GM12878 (cell line): Measurements from ENCODE around the gene MMP1.

Experiments
- ATF2 ChIP-seq: IDR thresholded peaks from 2 replicates; pipeline ENCODE4 v1.6.1; 2012; ENCODE audit warnings: low read length, inconsistent platforms
- BCL11A ChIP-seq: IDR thresholded peaks from 2 replicates; pipeline ENCODE4 v1.6.1; 2011; ENCODE audit warnings: low read depth, low read length
- CBX3 ChIP-seq: fragments of 200-600 bp; sonication (generic); IDR thresholded peaks from 2 replicates; pipeline ENCODE4 v1.6.1; 2016; ENCODE audit warnings: low read depth, borderline replicate concordance
- CHD1 ChIP-seq: IDR thresholded peaks from 2 replicates; pipeline ENCODE4 v1.6.1; 2012; ENCODE audit warnings: low read depth, low read length, improper control_type of control experiment
- CTCF ChIP-seq, 3 experiments: IDR thresholded peaks in 2 of 3; conservative IDR thresholded peaks in 1 of 3; 2 replicates each; pipeline ENCODE4 v1.5.1; 2011; ENCODE audit warnings: low read depth in 3 of 3, low read length in 3 of 3, mild to moderate bottlenecking in 3 of 3, control low read depth in 2 of 3, moderate library complexity in 2 of 3, inconsistent platforms in 1 of 3, mixed read lengths in 1 of 3; ENCODE audit not compliant: control insufficient read depth in 2 of 3, insufficient read depth in 1 of 3; ENCODE audit errors: extremely low read depth in 1 of 3
- EP300 ChIP-seq, 2 experiments: fragments of 150-350 bp in 1 of 2; IDR thresholded peaks; 2 replicates each; pipeline ENCODE4 v1.6.1; 2011 to 2012; ENCODE audit warnings: low read depth in 2 of 2, low read length in 2 of 2, borderline replicate concordance in 1 of 2, improper control_type of control experiment in 1 of 2, inconsistent platforms in 1 of 2; ENCODE audit not compliant: control insufficient read depth in 1 of 2
- EZH2 ChIP-seq: IDR thresholded peaks from 2 replicates; pipeline ENCODE4 v1.6.1; 2012; ENCODE audit warnings: low read depth, mild to moderate bottlenecking, control low read depth, inconsistent platforms, low read length, borderline replicate concordance; ENCODE audit not compliant: control insufficient read depth
- IRF3 ChIP-seq: fragments of 450-650 bp; IDR thresholded peaks from 2 replicates; pipeline ENCODE4 v1.6.1; 2014; ENCODE audit warnings: mild to moderate bottlenecking
- KDM1A ChIP-seq: fragments of 200-600 bp; sonication (generic); IDR thresholded peaks from 2 replicates; pipeline ENCODE4 v1.6.1; 2016; ENCODE audit warnings: borderline replicate concordance
- POLR2A ChIP-seq: IDR thresholded peaks from 2 replicates; pipeline ENCODE4 v1.6.1; 2011; ENCODE audit warnings: low read depth, mild to moderate bottlenecking, low read length
- POLR2AphosphoS5 ChIP-seq: IDR thresholded peaks from 2 replicates; pipeline ENCODE4 v1.6.1; 2011; ENCODE audit warnings: mild to moderate bottlenecking, low read length, inconsistent platforms
- TAF1 ChIP-seq: IDR thresholded peaks from 2 replicates; pipeline ENCODE4 v1.6.1; 2011; ENCODE audit warnings: mild to moderate bottlenecking, low read depth, low read length, borderline replicate concordance
- TF ChIP-seq, protein P1 (sequence below): IDR thresholded peaks from 2 replicates; pipeline ENCODE4 v1.6.1; 2012; ENCODE audit warnings: low read depth, low read length, improper control_type of control experiment

GRCh38 chr11:102802341-102802740 is 4.4 kb upstream of the MMP1 start:
- TF ChIP-seq CBX3 (no peak), POLR2AphosphoS5 (no peak), CTCF (IDR thresholded peaks at IDR 0.05 in 2 of 3, conservative IDR thresholded peaks at IDR 0.05 in 1 of 3; ENCODE audit: control insufficient read depth in 2 of 3, extremely low read depth in 1 of 3, insufficient read depth in 1 of 3, low read depth in 3 of 3, low read length in 3 of 3) (no peak), POLR2A (no peak), IRF3 (no peak), EZH2 (no peak), BCL11A (no peak), CHD1 (no peak), TAF1 (no peak), ATF2 (no peak), EP300 (IDR thresholded peaks at IDR 0.05; ENCODE audit: borderline replicate concordance in 1 of 2, control insufficient read depth in 1 of 2, low read depth in 2 of 2, low read length in 2 of 2) (no peak), KDM1A (no peak)
- TF ChIP-seq, protein P1, sequence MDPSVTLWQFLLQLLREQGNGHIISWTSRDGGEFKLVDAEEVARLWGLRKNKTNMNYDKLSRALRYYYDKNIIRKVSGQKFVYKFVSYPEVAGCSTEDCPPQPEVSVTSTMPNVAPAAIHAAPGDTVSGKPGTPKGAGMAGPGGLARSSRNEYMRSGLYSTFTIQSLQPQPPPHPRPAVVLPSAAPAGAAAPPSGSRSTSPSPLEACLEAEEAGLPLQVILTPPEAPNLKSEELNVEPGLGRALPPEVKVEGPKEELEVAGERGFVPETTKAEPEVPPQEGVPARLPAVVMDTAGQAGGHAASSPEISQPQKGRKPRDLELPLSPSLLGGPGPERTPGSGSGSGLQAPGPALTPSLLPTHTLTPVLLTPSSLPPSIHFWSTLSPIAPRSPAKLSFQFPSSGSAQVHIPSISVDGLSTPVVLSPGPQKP, result no peak
